ENCODE measurements around the gene TNNC2.
A peak's percentile ranks its signal among the peaks of the same experiment; 100 is the strongest.

Gene TNNC2

GRCh38 chr20:45835329-45835765 is 8.2 kb upstream of the TNNC2 start:
- no peak overlapping the region for H2BK120ac ChIP-seq (ENCODE audit: low read depth, low read length)
- H3K18ac ChIP-seq (ENCODE audit: low read length): no peak overlapping the region
- H2AK5ac ChIP-seq (ENCODE audit: low read length): no peak overlapping the region
- no peaks in the 10 kb centered on the region for H3K79me2 ChIP-seq (ENCODE audit: control insufficient read depth, insufficient read depth, low read length)
- no peak overlapping the region for H3K56ac ChIP-seq (ENCODE audit: low read length)
- no peak overlapping the region for H3K4me2 ChIP-seq (ENCODE audit: low read length)
- no peak overlapping the region for H3K4ac ChIP-seq (ENCODE audit: low read depth, low read length)
- H3K36me3 ChIP-seq (ENCODE audit: control insufficient read depth, insufficient read depth, low read length): no peaks in the 10 kb centered on the region
- no peaks in the 10 kb centered on the region for H3K4me1 ChIP-seq (ENCODE audit: control insufficient read depth, low read depth, low read length)
- H3K79me1 ChIP-seq (ENCODE audit: low read length): no peaks in the 10 kb centered on the region
- DNase-seq: no peak
- H4K8ac ChIP-seq (ENCODE audit: low read depth, low read length): no peak overlapping the region
- no peak overlapping the region for H2BK5ac ChIP-seq (ENCODE audit: low read length)
- no peak overlapping the region for H3K23ac ChIP-seq (ENCODE audit: low read length)
- no peak overlapping the region for H3K27ac ChIP-seq (ENCODE audit: low read depth, low read length)
- no peaks in the 10 kb centered on the region for H3K27me3 ChIP-seq (ENCODE audit: insufficient read depth, low read length, poor library complexity)
- H3K9ac ChIP-seq (ENCODE audit: low read length): no peak overlapping the region
- no CpG with 5 or more reads among the region's 3 CpGs for WGBS (ENCODE audit: extremely low coverage, insufficient coverage, low lambda C conversion rate)
- no peak overlapping the region for H3K4me3 ChIP-seq (ENCODE audit: low read length)
- no peak overlapping the region for H2BK15ac ChIP-seq (replicated peaks; ENCODE audit: low read depth)
- H4K5ac ChIP-seq (ENCODE audit: low read length): no peak overlapping the region

DNA sequence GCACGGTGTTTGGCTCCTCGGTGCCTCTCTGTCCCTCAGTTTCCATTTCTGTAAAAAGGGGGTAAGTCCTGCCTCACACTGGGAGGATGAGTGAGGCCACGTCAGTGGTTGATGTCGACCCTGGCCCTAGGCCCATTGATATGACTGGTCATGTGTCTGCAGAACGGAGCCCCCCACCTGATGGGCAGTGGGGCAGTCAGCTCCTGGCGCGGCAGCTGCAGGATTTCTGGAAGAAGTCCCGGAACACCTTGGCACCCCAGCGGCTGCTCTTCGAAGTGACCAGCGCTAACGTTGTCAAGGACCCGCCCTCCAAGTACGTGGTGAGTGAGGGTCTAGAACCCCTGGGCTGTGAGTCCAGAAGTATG is 7.7 kb upstream of the TNNC2 start:
- Histone ChIP-seq H3K4me1 (ENCODE audit: control insufficient read depth, low read depth, low read length) (no peaks in the 10 kb centered on the region), H2BK120ac (ENCODE audit: low read depth, low read length) (no peak overlapping the region), H3K79me2 (ENCODE audit: control insufficient read depth, insufficient read depth, low read length) (no peaks in the 10 kb centered on the region), H3K4ac (ENCODE audit: low read depth, low read length) (no peak overlapping the region), H3K4me2 (ENCODE audit: low read length) (no peak overlapping the region), H3K27me3 (ENCODE audit: insufficient read depth, low read length, poor library complexity) (no peaks in the 10 kb centered on the region), H3K18ac (ENCODE audit: low read length) (no peak overlapping the region), H3K9ac (ENCODE audit: low read length) (peak overlapping the region; percentile 49), H3K36me3 (ENCODE audit: control insufficient read depth, insufficient read depth, low read length) (no peaks in the 10 kb centered on the region), H3K56ac (ENCODE audit: low read length) (no peak overlapping the region), H2AK5ac (ENCODE audit: low read length) (no peak overlapping the region), H2BK5ac (ENCODE audit: low read length) (no peak overlapping the region), H3K4me3 (ENCODE audit: low read length) (no peak overlapping the region), H2BK15ac (replicated peaks; ENCODE audit: low read depth) (no peak overlapping the region), H4K5ac (ENCODE audit: low read length) (no peak overlapping the region), H4K8ac (ENCODE audit: low read depth, low read length) (no peak overlapping the region), H3K79me1 (ENCODE audit: low read length) (no peaks in the 10 kb centered on the region), H3K23ac (ENCODE audit: low read length) (no peak overlapping the region), H3K27ac (ENCODE audit: low read depth, low read length) (no peak overlapping the region)
- WGBS (ENCODE audit: extremely low coverage, insufficient coverage, low lambda C conversion rate): no CpG with 5 or more reads among the region's 14 CpGs
- DNase-seq: no peak

GRCh38 chr20:45833883-45834796 is 7.0 kb upstream of the TNNC2 start:
- Histone ChIP-seq H3K4me3 (ENCODE audit: low read length) (peak overlapping the region; percentile 73), H4K8ac (ENCODE audit: low read depth, low read length) (no peak overlapping the region), H3K4me2 (ENCODE audit: low read length) (peak overlapping the region; percentile 64), H3K9ac (ENCODE audit: low read length) (peak overlapping the region; percentile 49), H4K5ac (ENCODE audit: low read length) (no peak overlapping the region), H3K4me1 (ENCODE audit: control insufficient read depth, low read depth, low read length) (no peaks in the 10 kb centered on the region), H3K79me1 (ENCODE audit: low read length) (no peaks in the 10 kb centered on the region), H3K18ac (ENCODE audit: low read length) (peak overlapping the region; percentile 47), H3K56ac (ENCODE audit: low read length) (peak overlapping the region; percentile 96), H3K27me3 (ENCODE audit: insufficient read depth, low read length, poor library complexity) (no peaks in the 10 kb centered on the region), H3K36me3 (ENCODE audit: control insufficient read depth, insufficient read depth, low read length) (no peaks in the 10 kb centered on the region), H3K23ac (ENCODE audit: low read length) (no peak overlapping the region), H2AK5ac (ENCODE audit: low read length) (no peak overlapping the region), H3K79me2 (ENCODE audit: control insufficient read depth, insufficient read depth, low read length) (no peaks in the 10 kb centered on the region), H2BK120ac (ENCODE audit: low read depth, low read length) (no peak overlapping the region), H2BK15ac (replicated peaks; ENCODE audit: low read depth) (no peak overlapping the region), H3K27ac (ENCODE audit: low read depth, low read length) (no peak overlapping the region), H3K4ac (ENCODE audit: low read depth, low read length) (peak overlapping the region; percentile 25), H2BK5ac (ENCODE audit: low read length) (no peak overlapping the region)
- WGBS (ENCODE audit: extremely low coverage, insufficient coverage, low lambda C conversion rate): no CpG with 5 or more reads among the region's 71 CpGs
- peak; percentile 79 for DNase-seq

GRCh38 chr20:45833030-45833882 is 6.1 kb upstream of the TNNC2 start, which contains the start of gene SNX21:
TSS of gene SNX21 (plus strand) at chr20:45833799. CDS start at chr20:45833920, 121 bp downstream.
- Histone ChIP-seq H3K27me3 (ENCODE audit: insufficient read depth, low read length, poor library complexity) (no peaks in the 10 kb centered on the region), H3K23ac (ENCODE audit: low read length) (peak within 1 kb of the TSS; percentile 20), H3K4ac (ENCODE audit: low read depth, low read length) (peak within 1 kb of the TSS; percentile 25), H3K4me3 (ENCODE audit: low read length) (peak within 1 kb of the TSS; percentile 73), H4K5ac (ENCODE audit: low read length) (no peak within 1 kb of the TSS), H4K8ac (ENCODE audit: low read depth, low read length) (no peak within 1 kb of the TSS), H3K9ac (ENCODE audit: low read length) (peak within 1 kb of the TSS; percentile 49), H2BK15ac (replicated peaks; ENCODE audit: low read depth) (no peak within 1 kb of the TSS), H3K79me2 (ENCODE audit: control insufficient read depth, insufficient read depth, low read length) (no peaks in the 10 kb centered on the region), H3K56ac (ENCODE audit: low read length) (peak within 1 kb of the TSS; percentile 96), H3K18ac (ENCODE audit: low read length) (peak within 1 kb of the TSS; percentile 47), H2BK120ac (ENCODE audit: low read depth, low read length) (no peak within 1 kb of the TSS), H3K4me1 (ENCODE audit: control insufficient read depth, low read depth, low read length) (no peaks in the 10 kb centered on the region), H3K36me3 (ENCODE audit: control insufficient read depth, insufficient read depth, low read length) (no peaks in the 10 kb centered on the region), H2BK5ac (ENCODE audit: low read length) (peak within 1 kb of the TSS; percentile 63), H2AK5ac (ENCODE audit: low read length) (no peak within 1 kb of the TSS), H3K27ac (ENCODE audit: low read depth, low read length) (no peak within 1 kb of the TSS), H3K4me2 (ENCODE audit: low read length) (peak within 1 kb of the TSS; percentile 64), H3K79me1 (ENCODE audit: low read length) (no peaks in the 10 kb centered on the region)
- peak; percentile 88 for DNase-seq
- WGBS (ENCODE audit: extremely low coverage, insufficient coverage, low lambda C conversion rate): no CpG with 5 or more reads among the region's 35 CpGs

DNA sequence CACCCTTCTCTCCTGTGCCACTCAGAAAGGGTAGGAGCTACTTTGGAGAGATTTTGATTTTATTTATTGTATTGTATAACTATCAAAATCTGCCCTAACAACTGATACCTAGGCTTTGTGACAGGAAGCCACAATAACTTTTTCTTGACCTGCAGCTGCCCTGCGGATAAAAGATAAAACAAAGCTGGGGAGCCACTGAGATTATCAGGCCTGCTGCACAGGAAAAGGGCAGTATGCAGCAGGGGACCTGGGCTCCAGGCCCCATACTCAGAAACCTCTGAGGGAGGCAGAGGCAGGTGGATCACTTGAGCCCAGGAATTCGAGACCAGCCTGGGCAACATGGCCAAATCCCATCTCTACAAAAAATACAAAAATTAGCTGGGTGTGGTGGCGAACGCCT is 5.5 kb upstream of the TNNC2 start:
- Histone ChIP-seq H3K79me1 (ENCODE audit: low read length) (no peaks in the 10 kb centered on the region), H3K4ac (ENCODE audit: low read depth, low read length) (no peak overlapping the region), H2BK15ac (replicated peaks; ENCODE audit: low read depth) (no peak overlapping the region), H3K27me3 (ENCODE audit: insufficient read depth, low read length, poor library complexity) (no peaks in the 10 kb centered on the region), H4K5ac (ENCODE audit: low read length) (no peak overlapping the region), H2AK5ac (ENCODE audit: low read length) (no peak overlapping the region), H3K4me2 (ENCODE audit: low read length) (no peak overlapping the region), H3K79me2 (ENCODE audit: control insufficient read depth, insufficient read depth, low read length) (no peaks in the 10 kb centered on the region), H3K18ac (ENCODE audit: low read length) (no peak overlapping the region), H2BK120ac (ENCODE audit: low read depth, low read length) (no peak overlapping the region), H2BK5ac (ENCODE audit: low read length) (no peak overlapping the region), H3K27ac (ENCODE audit: low read depth, low read length) (no peak overlapping the region), H3K4me1 (ENCODE audit: control insufficient read depth, low read depth, low read length) (no peaks in the 10 kb centered on the region), H3K36me3 (ENCODE audit: control insufficient read depth, insufficient read depth, low read length) (no peaks in the 10 kb centered on the region), H3K23ac (ENCODE audit: low read length) (no peak overlapping the region), H3K9ac (ENCODE audit: low read length) (no peak overlapping the region), H4K8ac (ENCODE audit: low read depth, low read length) (no peak overlapping the region), H3K56ac (ENCODE audit: low read length) (no peak overlapping the region), H3K4me3 (ENCODE audit: low read length) (no peak overlapping the region)
- no CpG with 5 or more reads among the region's 4 CpGs for WGBS (ENCODE audit: extremely low coverage, insufficient coverage, low lambda C conversion rate)
- DNase-seq: no peak
